NCI-H128 (cell line): ENCODE data around the gene ZNHIT1.
A peak's percentile ranks its signal among the peaks of the same experiment; 100 is the strongest.

Source experiments
- DNase-seq: peaks from one replicate; lab custom pipeline; 2025; ENCODE audit not compliant: unreplicated experiment; lab: John Stamatoyannopoulos, UW

The ZNHIT1 gene

GRCh38 chr7:101217388-101218235 is at the start of gene ZNHIT1, which contains the start of gene PLOD3:
Gene ZNHIT1, plus strand, starts transcription at chr7:101218165. Its CDS starts 31 bp downstream, at chr7:101218196.
Gene PLOD3, minus strand, starts transcription at chr7:101217581. Its CDS starts 307 bp downstream, at chr7:101217274.
- peak; percentile 96 for DNase-seq

GRCh38 chr7:101168412-101169049 is 49.4 kb upstream of the ZNHIT1 start:
- no peak for DNase-seq

- no peak for DNase-seq
Measured at GRCh38 chr7:101169110-101169837, 48.7 kb upstream of the ZNHIT1 start.

GRCh38 chr7:101169838-101170551 is 48.0 kb upstream of the ZNHIT1 start:
- DNase-seq: no peak

GRCh38 chr7:101170617-101171441 is 47.1 kb upstream of the ZNHIT1 start:
- DNase-seq: no peak

GRCh38 chr7:101171442-101171837 is 46.5 kb upstream of the ZNHIT1 start:
- DNase-seq: no peak

- no peak for DNase-seq
Measured at GRCh38 chr7:101172005-101172853, 45.7 kb upstream of the ZNHIT1 start.

GRCh38 chr7:101172854-101173751 is 44.9 kb upstream of the ZNHIT1 start:
- DNase-seq: peak; percentile 63

- no peak for DNase-seq
Measured at GRCh38 chr7:101173752-101174244, 44.2 kb upstream of the ZNHIT1 start.

GRCh38 chr7:101174322-101174854 is 43.6 kb upstream of the ZNHIT1 start:
- no peak for DNase-seq

- no peak for DNase-seq
Measured at GRCh38 chr7:101175664-101176063, 42.3 kb upstream of the ZNHIT1 start.

GRCh38 chr7:101177644-101178043 is 40.3 kb upstream of the ZNHIT1 start:
- no peak for DNase-seq

- no peak for DNase-seq
Measured at GRCh38 chr7:101179117-101179516, 38.8 kb upstream of the ZNHIT1 start.

- DNase-seq: no peak
Measured at GRCh38 chr7:101179713-101180112, 38.3 kb upstream of the ZNHIT1 start.

GRCh38 chr7:101180130-101180755 is 37.7 kb upstream of the ZNHIT1 start, which contains the start of gene NAT16:
Gene NAT16, minus strand, starts transcription at chr7:101180293. Its CDS starts 5,486 bp downstream, at chr7:101174807.
- no peak for DNase-seq

GRCh38 chr7:101185258-101185839 is 32.6 kb upstream of the ZNHIT1 start:
- DNase-seq: no peak

GRCh38 chr7:101186194-101186593 is 31.8 kb upstream of the ZNHIT1 start:
- no peak for DNase-seq
